Activated naive CD8-positive, alpha-beta T cell treated with anti-CD3 and anti-CD28 coated beads, Interleukin-2, amount 50 U/mL, for 24 hours (primary cell): ENCODE results near the gene EEA1.

Source experiments
- ATAC-seq: fragments of 150-1000 bp; cut with Tn5 transposase; one replicate; pipeline ENCODE4 v1.10.0; 2021
- DNase-seq: peaks from one replicate; pipeline ENCODE4 v3.0.0; 2021
- H3K27ac Mint-ChIP-seq: one replicate; pipeline ENCODE4 v1.8.0; 2021; ENCODE audit warnings: mild to moderate bottlenecking, mixed read lengths
- H3K27me3 Mint-ChIP-seq: one replicate; pipeline ENCODE4 v1.8.0; 2021; ENCODE audit warnings: mixed read lengths
- H3K36me3 Mint-ChIP-seq: one replicate; pipeline ENCODE4 v1.8.0; 2021; ENCODE audit warnings: low read depth, mixed read lengths
- H3K4me1 Mint-ChIP-seq: one replicate; pipeline ENCODE4 v1.8.0; 2021; ENCODE audit warnings: mixed read lengths
- H3K4me3 Mint-ChIP-seq: one replicate; pipeline ENCODE4 v1.8.0; 2021; ENCODE audit warnings: mild to moderate bottlenecking, moderate library complexity, mixed read lengths
- H3K9me3 Mint-ChIP-seq: one replicate; pipeline ENCODE4 v1.8.0; 2021; ENCODE audit warnings: mixed read lengths

EEA1 gene

DNA sequence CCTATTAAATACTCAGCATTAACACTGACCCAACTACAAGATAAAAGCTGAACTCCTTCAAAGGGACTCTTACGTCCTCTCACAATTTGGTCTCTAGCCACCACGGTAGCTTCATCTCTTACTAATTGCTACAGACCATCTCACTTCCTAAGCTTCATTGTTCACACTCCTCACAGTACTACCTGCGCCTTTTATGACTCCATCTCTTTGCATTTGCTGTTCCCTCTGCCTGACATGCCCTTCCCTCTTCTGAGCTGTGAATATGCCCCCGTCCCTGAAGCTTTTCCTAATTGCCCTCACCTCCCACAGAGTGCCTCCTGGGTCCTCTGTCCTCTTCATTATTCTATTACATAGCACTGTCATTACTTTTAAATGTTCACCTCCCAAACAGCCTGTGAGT, 2.5 kb downstream of the EEA1 start:
- Mint-ChIP-seq H3K27me3 (no peaks in the 10 kb centered on the region), H3K4me1 (peaks cover 55% of the 10 kb centered on the region), H3K4me3 (peak overlapping the region; percentile 79), H3K36me3 (peaks cover 14% of the 10 kb centered on the region), H3K9me3 (peaks cover 8% of the 10 kb centered on the region), H3K27ac (peak overlapping the region; percentile 95)
- ATAC-seq (no peak), DNase-seq (no peak)

DNA sequence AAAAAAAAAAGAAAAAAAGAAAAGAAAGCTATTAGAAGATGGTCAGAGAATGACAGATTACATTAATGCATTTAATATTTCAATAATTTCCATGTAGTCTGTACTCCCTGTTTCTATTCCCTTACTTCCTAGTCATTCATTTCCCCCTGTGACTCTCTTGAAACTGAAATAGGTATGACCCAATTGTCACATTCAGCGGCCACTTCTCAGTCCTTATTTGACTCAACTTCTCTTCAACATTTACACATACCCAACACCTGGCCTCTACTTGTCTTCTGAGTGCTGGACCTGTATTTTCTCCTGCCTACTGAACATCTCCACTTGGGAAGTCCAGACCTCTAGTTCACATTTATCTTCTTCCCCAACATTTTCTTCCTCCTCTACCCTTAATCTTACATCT, 7.2 kb downstream of the EEA1 start:
- Mint-ChIP-seq H3K4me1 (peaks cover 33% of the 10 kb centered on the region), H3K9me3 (peaks cover 8% of the 10 kb centered on the region), H3K27ac (peak overlapping the region; percentile 76), H3K4me3 (peak overlapping the region; percentile 5), H3K27me3 (no peaks in the 10 kb centered on the region), H3K36me3 (peaks cover 14% of the 10 kb centered on the region)
- DNase-seq (no peak), ATAC-seq (peak; percentile 82)

DNA sequence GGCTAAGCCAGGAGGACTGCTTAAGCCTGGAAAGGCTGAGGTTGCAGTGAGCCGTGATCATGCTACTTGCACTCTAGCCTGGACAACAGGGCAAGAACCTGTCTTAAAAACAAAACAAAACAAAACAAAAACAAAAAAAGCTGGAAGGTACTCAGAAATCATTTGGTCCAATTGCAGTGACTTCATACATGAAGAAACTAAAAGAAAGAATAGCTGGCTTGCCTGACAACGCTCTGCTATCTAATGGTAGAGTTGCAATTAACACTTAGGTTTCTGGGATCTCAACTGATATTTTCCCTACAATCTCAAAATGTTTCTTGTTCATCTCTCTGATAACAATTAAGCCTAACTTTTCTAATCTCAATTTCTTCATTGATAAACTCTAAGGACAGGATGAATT, 13.7 kb downstream of the EEA1 start:
- no peak for DNase-seq

DNA sequence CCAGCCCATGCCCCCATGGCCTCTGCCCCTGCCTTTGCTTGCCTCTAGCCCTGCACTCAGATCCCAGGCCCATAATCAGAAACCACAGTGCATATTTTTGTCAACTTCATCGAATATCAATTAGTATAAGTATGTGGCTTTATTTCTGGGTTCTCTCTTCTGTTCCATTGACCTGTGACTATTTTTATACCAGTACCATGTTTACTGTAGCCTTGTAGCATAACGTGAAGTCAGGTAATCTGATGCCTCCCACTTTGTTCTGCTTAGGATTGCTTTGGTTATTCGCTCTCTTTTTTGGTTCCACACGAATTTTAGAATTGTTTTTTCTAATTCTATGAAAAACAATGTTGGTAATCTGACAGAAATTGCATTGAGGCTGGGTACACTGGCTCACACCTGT, 14.9 kb downstream of the EEA1 start:
- ATAC-seq (no peak), DNase-seq (no peak)
- Mint-ChIP-seq H3K36me3 (peaks cover 24% of the 10 kb centered on the region), H3K27ac (no peak overlapping the region), H3K27me3 (no peaks in the 10 kb centered on the region), H3K4me3 (no peak overlapping the region), H3K4me1 (peaks cover 40% of the 10 kb centered on the region), H3K9me3 (no peaks in the 10 kb centered on the region)

More for the DNA sequence above, 13.7 kb downstream of the EEA1 start:
- no peak overlapping the region for H3K4me3 Mint-ChIP-seq
- H3K27me3 Mint-ChIP-seq, result no peaks in the 10 kb centered on the region
- H3K36me3 Mint-ChIP-seq, result peaks cover 16% of the 10 kb centered on the region
- no peaks in the 10 kb centered on the region for H3K9me3 Mint-ChIP-seq
- no peak overlapping the region for H3K27ac Mint-ChIP-seq
- peaks cover 37% of the 10 kb centered on the region for H3K4me1 Mint-ChIP-seq
- no peak for ATAC-seq

DNA sequence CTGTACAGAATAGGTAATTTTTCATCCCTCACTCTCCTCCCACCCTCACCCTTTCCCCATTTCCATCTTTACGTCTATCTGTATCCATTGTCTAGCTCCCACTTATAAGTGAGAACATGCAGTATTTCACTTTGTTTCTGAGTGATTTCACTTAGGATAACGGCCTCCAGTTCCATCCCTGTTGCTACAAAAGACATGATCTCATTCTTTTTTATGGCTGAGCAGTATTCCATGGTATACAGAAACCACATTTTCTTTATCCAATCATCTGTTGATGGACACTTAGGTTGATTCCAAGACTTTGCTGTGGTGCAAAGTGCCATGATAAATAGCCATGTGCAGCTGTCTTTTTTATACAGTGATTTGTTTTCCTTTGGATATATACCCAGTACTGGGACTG, 16.4 kb downstream of the EEA1 start:
- DNase-seq (no peak), ATAC-seq (no peak)
- no peak overlapping the region for H3K4me3 Mint-ChIP-seq
- no peaks in the 10 kb centered on the region for H3K27me3 Mint-ChIP-seq
- H3K27ac Mint-ChIP-seq, result no peak overlapping the region
- peaks cover 52% of the 10 kb centered on the region for H3K4me1 Mint-ChIP-seq
- H3K36me3 Mint-ChIP-seq, result peaks cover 24% of the 10 kb centered on the region
- H3K9me3 Mint-ChIP-seq, result no peaks in the 10 kb centered on the region

DNA sequence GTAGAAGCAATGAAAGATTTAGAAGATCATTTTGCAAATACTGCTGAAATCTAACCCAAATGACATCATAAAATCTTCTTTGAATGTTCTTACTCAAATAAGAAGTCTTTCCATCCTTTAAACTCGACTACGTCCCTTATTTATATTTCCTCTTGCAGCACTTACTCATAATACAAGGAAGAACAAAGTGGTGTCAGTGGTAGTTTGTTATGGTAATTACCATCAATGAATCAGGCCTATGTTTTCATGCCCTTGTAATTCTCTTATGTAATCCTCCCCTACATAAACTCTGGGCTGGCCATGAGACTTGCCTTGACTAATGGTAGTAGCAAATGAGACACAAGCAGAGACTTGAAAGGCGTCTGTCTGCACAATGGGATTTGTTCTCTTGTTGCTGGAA, 17.0 kb downstream of the EEA1 start:
- Mint-ChIP-seq H3K27ac (peak overlapping the region; percentile 53), H3K9me3 (no peaks in the 10 kb centered on the region), H3K4me3 (no peak overlapping the region), H3K27me3 (no peaks in the 10 kb centered on the region), H3K4me1 (peaks cover 58% of the 10 kb centered on the region), H3K36me3 (peaks cover 26% of the 10 kb centered on the region)
- ATAC-seq (peak; percentile 83), DNase-seq (no peak)

DNA sequence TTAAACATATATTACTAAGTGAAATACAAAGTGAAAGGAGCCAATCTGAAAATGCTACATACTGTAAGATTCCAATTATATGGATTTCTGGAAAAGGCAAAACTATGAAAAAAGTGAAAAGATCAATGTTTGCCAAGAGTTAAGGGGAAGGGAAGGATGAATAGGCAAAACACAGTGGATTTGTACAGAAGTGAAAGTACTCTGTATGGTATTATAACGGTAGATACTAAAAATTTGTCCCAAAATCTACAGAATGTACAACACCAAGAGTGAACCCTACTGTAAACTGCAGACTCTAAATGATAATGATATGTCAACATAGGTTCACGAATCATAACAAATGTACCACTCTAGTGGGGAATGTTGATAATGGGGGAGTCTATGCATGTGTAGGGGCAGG, 17.8 kb downstream of the EEA1 start:
- Mint-ChIP-seq H3K9me3 (no peaks in the 10 kb centered on the region), H3K27ac (no peak overlapping the region), H3K4me3 (no peak overlapping the region), H3K4me1 (peaks cover 62% of the 10 kb centered on the region), H3K36me3 (peaks cover 26% of the 10 kb centered on the region), H3K27me3 (no peaks in the 10 kb centered on the region)
- DNase-seq (no peak), ATAC-seq (no peak)

DNA sequence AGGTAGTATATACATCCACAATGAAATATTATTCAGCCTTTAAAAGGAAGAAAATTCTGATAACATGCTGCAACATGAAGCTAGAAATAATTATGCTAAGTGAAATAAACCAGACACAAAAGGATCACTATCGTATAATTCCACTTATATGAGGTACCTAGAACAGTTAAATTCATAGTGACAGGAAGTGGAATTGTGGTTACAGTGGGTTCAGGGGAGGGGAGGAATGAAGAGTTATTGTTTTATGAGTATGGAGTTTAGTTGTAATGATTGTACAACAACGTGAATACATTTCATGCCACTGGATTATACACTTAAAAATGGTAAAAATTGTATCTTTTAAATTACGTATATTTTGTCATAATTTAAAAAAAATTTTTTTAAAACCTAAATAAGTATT, 21.0 kb downstream of the EEA1 start:
- no peak overlapping the region for H3K4me3 Mint-ChIP-seq
- DNase-seq (no peak), ATAC-seq (peak; percentile 75)
- peaks cover 66% of the 10 kb centered on the region for H3K4me1 Mint-ChIP-seq
- H3K9me3 Mint-ChIP-seq, result no peaks in the 10 kb centered on the region
- no peaks in the 10 kb centered on the region for H3K27me3 Mint-ChIP-seq
- no peak overlapping the region for H3K27ac Mint-ChIP-seq
- peaks cover 24% of the 10 kb centered on the region for H3K36me3 Mint-ChIP-seq

DNA sequence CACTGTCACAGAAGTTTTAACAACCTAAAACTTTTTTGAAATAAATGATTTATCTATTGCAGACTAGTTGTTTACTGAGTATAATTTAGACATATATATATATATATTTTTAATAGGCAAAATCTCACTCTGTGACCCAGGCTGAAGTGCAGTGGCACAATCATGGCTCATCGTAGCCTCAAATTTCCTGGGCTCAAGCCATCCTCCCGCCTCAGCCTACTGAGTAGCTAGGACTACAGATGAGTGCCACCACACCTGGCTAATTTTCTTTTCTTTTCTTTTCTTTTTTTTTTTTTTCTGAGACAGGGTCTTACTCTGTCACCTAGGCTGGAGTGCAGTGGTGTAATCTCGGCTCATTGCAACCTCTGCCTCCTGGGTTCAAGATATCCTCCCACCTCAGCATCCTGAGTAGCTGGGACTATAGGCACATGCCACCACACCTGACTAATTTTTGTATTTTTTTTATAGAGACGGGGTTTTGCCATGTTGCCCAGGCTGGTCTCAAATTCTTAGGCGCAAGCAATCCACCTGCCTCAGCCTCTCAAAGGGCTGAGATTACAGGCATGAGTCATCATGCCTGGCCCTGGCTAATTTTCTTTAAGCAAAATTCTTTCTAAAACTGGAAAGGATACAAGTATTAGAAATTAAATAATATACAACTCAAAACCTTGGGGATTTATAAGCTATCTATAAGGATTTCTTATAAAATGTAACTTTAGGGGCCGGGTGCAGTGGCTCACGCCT, 23.1 kb downstream of the EEA1 start:
- Mint-ChIP-seq H3K4me1 (peaks cover 45% of the 10 kb centered on the region), H3K4me3 (no peak overlapping the region), H3K27ac (no peak overlapping the region)

DNA sequence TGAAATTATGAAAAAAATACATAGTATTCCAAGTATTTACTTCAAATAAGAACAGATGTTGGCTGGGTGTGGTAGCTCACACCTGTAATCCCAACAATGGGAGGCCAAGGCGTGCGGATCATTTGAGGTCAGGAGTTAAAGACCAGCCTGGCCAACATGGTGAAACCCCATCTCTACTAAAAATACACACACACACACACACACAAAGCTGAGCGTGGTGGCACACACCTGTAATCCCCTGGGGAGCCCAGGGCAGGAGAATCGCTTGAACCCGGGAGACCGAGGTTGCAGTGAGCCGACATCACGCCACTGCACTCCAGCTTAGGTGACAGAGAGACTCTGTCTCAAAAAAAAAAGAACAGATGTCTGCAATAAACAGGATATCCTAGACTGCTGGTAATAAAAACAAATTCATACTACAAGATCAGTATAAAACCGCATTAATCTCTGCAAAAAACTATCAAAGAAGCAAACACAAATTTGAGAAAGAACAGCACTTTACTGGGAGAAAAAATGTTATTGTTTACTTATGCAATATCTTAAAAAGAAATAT, 23.8 kb downstream of the EEA1 start:
- Mint-ChIP-seq H3K27ac (no peak overlapping the region), H3K9me3 (no peaks in the 10 kb centered on the region), H3K36me3 (peaks cover 21% of the 10 kb centered on the region), H3K4me1 (peaks cover 44% of the 10 kb centered on the region), H3K4me3 (peak overlapping the region; percentile 35), H3K27me3 (no peaks in the 10 kb centered on the region)
- ATAC-seq (no peak), DNase-seq (no peak)

More for the DNA sequence above, 23.1 kb downstream of the EEA1 start:
- H3K9me3 Mint-ChIP-seq, result no peaks in the 10 kb centered on the region
- DNase-seq (no peak), ATAC-seq (no peak)
- H3K27me3 Mint-ChIP-seq, result no peaks in the 10 kb centered on the region
- H3K36me3 Mint-ChIP-seq, result peaks cover 21% of the 10 kb centered on the region

DNA sequence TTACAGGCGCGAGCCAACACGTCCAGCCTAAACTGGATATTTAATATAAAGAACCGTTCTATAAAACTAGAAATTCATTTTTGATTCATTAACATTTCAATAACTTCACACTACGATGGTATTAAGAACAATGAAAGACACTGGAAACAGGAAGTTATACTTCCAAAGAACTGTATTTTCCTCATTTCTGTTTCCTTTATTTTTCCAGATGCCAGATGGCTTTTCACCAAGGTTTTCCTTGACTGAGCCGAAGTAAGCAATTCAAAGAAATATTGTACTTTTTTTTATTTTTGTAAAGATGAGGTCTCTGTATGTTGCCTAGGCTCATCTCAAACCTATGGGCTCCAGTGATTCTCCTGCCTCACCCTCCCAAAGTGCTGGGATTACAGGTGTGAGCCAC, 28.2 kb downstream of the EEA1 start:
- DNase-seq (no peak), ATAC-seq (no peak)
- Mint-ChIP-seq H3K9me3 (no peaks in the 10 kb centered on the region), H3K27ac (no peak overlapping the region), H3K4me3 (no peak overlapping the region), H3K4me1 (peaks cover 37% of the 10 kb centered on the region), H3K36me3 (peaks cover 25% of the 10 kb centered on the region), H3K27me3 (no peaks in the 10 kb centered on the region)

DNA sequence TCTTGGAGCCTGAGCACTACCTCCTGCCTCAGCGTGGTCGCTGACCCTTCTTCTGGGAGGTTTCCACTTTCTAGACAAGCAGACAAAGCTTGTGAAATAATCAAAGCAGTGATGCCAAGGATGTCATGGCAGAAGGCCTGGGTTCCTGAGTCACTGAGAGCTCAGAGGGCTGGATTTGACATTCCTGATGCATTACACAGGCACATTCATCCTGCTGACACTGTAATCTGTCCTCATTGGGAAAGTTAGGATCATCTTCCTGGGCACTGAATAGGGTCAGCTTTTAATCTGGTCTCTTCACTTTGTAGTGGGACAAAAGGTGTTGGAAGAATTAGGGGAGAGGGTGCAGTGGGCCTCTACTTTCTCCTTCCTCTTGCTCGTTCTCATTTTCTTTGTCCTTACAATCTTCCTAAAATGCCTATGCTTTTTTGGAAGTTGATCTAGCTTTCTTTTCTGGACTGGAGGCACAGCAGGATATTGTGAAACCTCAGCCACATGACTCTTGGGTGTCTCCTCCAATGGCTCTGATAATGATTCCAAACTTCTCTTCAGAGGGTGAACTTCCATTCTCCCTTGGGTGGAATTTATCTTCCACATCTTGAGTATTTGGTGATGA, 29.6 kb downstream of the EEA1 start:
- no peak for ATAC-seq
- Mint-ChIP-seq H3K27ac (no peak overlapping the region), H3K4me1 (peaks cover 33% of the 10 kb centered on the region), H3K9me3 (no peaks in the 10 kb centered on the region), H3K4me3 (no peak overlapping the region), H3K27me3 (no peaks in the 10 kb centered on the region), H3K36me3 (peaks cover 27% of the 10 kb centered on the region)
- DNase-seq, result no peak

DNA sequence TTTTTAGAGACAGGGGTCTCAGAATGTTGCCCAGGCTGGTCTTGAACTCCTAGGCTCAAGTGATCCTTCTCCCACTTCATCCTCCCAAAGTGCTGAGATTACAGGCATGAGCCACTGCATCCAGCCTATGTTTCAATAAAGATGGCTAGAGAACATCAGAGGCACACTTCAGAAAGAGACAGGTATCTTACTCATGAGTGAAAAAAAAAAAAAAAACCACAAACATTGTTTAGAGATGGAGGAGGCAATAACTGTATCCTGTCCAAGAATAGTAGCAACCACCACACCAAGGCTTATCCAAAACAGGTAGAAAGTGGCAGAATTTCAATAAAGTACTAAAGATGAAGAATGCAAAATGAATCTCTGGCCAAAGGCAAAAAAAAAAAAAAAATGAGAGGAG, 30.3 kb downstream of the EEA1 start:
- ATAC-seq (no peak), DNase-seq (no peak)
- H3K4me1 Mint-ChIP-seq, result peaks cover 28% of the 10 kb centered on the region
- H3K4me3 Mint-ChIP-seq, result no peak overlapping the region
- peak overlapping the region; percentile 26 for H3K27ac Mint-ChIP-seq
- no peaks in the 10 kb centered on the region for H3K27me3 Mint-ChIP-seq
- no peaks in the 10 kb centered on the region for H3K9me3 Mint-ChIP-seq
- peaks cover 23% of the 10 kb centered on the region for H3K36me3 Mint-ChIP-seq

DNA sequence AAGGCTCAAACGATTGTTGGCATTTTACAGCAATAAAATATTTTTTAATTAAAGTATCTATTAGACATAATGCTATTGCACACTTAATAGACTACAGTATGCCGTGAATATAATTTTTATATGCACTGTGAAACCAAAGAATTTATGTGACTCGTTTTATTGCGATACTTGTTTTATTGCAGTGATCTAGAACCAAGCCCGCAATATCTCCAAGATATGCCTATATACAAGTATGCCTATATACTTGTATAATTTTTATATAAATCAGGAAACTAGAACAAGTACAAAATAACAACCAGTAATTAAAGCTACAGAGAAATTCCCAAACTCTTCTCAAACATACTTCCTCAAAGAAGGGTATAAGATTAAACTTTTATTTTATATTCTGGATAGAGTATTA, 31.3 kb downstream of the EEA1 start:
- Mint-ChIP-seq H3K4me3 (no peak overlapping the region), H3K27me3 (no peaks in the 10 kb centered on the region), H3K4me1 (peaks cover 32% of the 10 kb centered on the region), H3K36me3 (peaks cover 25% of the 10 kb centered on the region), H3K27ac (no peak overlapping the region), H3K9me3 (no peaks in the 10 kb centered on the region)
- DNase-seq, result no peak
- no peak for ATAC-seq

DNA sequence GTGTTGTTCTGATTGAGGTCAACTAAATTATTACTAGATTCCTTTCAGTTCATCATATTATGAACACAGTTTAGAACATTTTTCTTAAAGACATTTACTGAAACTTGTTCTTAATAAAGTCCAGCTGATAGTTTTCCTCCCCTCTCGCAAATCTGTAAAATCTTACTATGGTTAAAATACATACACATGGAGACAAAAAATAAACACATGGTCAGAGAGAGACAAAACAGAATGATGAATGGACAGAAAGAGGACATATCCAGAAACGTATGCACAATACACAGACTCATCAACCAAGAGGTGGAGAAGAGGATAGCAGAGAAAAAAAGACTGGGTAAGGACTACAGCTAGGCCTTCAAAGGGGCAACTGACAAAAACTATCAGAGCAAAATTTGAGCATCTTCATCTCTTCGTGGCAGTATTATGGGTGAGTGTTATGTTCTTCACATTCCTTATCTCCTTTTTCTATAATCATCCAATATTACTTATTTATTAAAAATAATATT, 38.4 kb downstream of the EEA1 start:
- DNase-seq (no peak), ATAC-seq (no peak)
- no peaks in the 10 kb centered on the region for H3K27me3 Mint-ChIP-seq
- H3K36me3 Mint-ChIP-seq, result peaks cover 47% of the 10 kb centered on the region
- H3K27ac Mint-ChIP-seq, result no peak overlapping the region
- H3K4me3 Mint-ChIP-seq, result no peak overlapping the region
- H3K4me1 Mint-ChIP-seq, result peaks cover 12% of the 10 kb centered on the region
- H3K9me3 Mint-ChIP-seq, result no peaks in the 10 kb centered on the region
